Pancreas (tissue), 10 donors: ENCODE results near the gene CMTR2. TPM values are rescaled to one million over a fixed set of nuclear protein-coding genes. Genes with fewer than 3 reads are reported as not detected.

Experiments
- ATAC-seq, 4 donors: fragments of 200-7000 bp; cut with Tn5 transposase; one replicate each; pipeline versions ENCODE4 v1.8.0 to v1.9.1; 2020; ENCODE audit warnings: mild to moderate bottlenecking in 4 of 4, moderate library complexity in 4 of 4
- DNase-seq, 6 donors: peaks; one replicate each; pipeline ENCODE4 v3.0.0-alpha.2; 2020
- FAIRE-seq: peaks from 2 replicates; lab custom pipeline; 2012; peaks lifted over from hg19 to GRCh38; lab: Jason Lieb, UNC
- H3K27ac ChIP-seq, 4 donors: fragments of 200-600 bp; sonication (generic); 1 replicate in 3 of 4; 2 replicates in 1 of 4; pipeline versions ENCODE4 v1.5.0 to v1.8.0; 2020
- H3K27me3 ChIP-seq, 4 donors: fragments of 200-600 bp; one replicate each; pipeline ENCODE4 v1.8.0; 2021
- H3K36me3 ChIP-seq, 3 donors: fragments of 200-600 bp; sonication (generic) in 1 of 3; one replicate each; pipeline versions ENCODE4 v1.5.0 to v1.8.0; 2020 to 2021
- H3K4me1 ChIP-seq, 3 donors: fragments of 200-600 bp; one replicate each; pipeline ENCODE4 v1.8.0; 2021
- H3K4me3 ChIP-seq, 4 donors: fragments of 200-600 bp; sonication (generic) in 2 of 4; one replicate each; pipeline versions ENCODE4 v1.5.0 to v1.8.0; 2020 to 2021
- H3K9me3 ChIP-seq, 4 donors: fragments of 200-600 bp; one replicate each; pipeline ENCODE4 v1.8.0; 2021
- WGBS, 2 donors: extraction: QIAGEN DNeasy Blood & Tissue Kit; methylation state at CpG; one replicate each; pipeline ENCODE4 v1.1.7; 2013; 5-methylcytosine and 5-hydroxymethylcytosine counted together
- intact Hi-C, 3 donors: fragments of 100-400 bp; cut with DNase I; formaldehyde crosslinking; loops; one replicate each; pipeline versions ENCODE4 v1.11.1 to v1.14.2; 2022
- polyA plus RNA-seq, 2 donors: library from polyadenylated mRNA; stranded (reverse); fragments of 200-250 nt; gene quantifications; one replicate each; pipeline ENCODE4 v1.2.3, GENCODE V29; 2013
- total RNA-seq, 6 donors: library from RNA; stranded (reverse); fragmentation: NEBNext Ultra II Directional in 4 of 6; extraction: Animal tissue kit (Norgen Biotek cat#: 25700) in 4 of 6; gene quantifications; one replicate each; pipeline versions ENCODE4 v1.2.1 to v1.2.4, GENCODE V29; 2021 to 2023
- TF ChIP-seq, protein P1 (sequence below), 4 donors: fragments of 200-600 bp; sonication (generic) in 3 of 4; IDR thresholded peaks; one replicate each; pipeline versions ENCODE4 v1.5.0 to v1.8.0; 2021; ENCODE audit warnings: antibody characterized with exemption in 4 of 4
- donor health status: healthy with polysubstance abuse.
- donor health status: DM: no; HTN: no; CAD: no; lungs with moderate emphysema.
- donor health status: DM: no; HTN: no; CAD: no.
- donor health status: control.
- donor health status: control.
- donor health status: Bipolar disorder and iron deficiency.
- donor health status: DM: yes; HTN: yes; CAD: no.
- donor health status: DM: no; HTN: no; CAD: no.
- donor health status: DM: no; HTN: no; CAD: no.
- donor health status: DM: yes; HTN: yes; CAD: no.

Gene CMTR2
- total and polyA plus RNA-seq, 8 donors: 5.1 to 12.0 (median 7.0) TPM

DNA sequence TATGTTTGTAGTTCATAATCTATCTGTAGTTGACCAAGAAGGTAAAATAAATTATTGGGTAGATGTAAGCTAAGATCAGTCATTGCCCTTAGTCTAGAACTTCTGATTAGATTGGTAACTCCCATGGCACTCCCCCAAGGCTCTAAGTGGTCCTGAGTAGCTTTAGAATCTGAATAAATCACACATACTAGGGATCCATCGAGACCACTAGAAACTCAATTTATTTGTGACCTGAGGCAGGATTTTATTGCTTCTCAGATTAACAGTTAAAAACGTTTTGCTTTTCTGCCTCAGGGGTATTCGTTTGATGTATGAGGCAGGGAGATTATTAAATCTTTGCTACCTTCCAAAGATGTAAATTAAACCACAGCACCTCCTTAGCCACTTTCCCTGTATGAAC is 24.9 kb downstream of the CMTR2 start:
- FAIRE-seq (no peak), DNase-seq (no peak), ATAC-seq (no peak)
- intact Hi-C loops: no loop called here
- TF ChIP-seq, protein P1, sequence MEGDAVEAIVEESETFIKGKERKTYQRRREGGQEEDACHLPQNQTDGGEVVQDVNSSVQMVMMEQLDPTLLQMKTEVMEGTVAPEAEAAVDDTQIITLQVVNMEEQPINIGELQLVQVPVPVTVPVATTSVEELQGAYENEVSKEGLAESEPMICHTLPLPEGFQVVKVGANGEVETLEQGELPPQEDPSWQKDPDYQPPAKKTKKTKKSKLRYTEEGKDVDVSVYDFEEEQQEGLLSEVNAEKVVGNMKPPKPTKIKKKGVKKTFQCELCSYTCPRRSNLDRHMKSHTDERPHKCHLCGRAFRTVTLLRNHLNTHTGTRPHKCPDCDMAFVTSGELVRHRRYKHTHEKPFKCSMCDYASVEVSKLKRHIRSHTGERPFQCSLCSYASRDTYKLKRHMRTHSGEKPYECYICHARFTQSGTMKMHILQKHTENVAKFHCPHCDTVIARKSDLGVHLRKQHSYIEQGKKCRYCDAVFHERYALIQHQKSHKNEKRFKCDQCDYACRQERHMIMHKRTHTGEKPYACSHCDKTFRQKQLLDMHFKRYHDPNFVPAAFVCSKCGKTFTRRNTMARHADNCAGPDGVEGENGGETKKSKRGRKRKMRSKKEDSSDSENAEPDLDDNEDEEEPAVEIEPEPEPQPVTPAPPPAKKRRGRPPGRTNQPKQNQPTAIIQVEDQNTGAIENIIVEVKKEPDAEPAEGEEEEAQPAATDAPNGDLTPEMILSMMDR (IDR thresholded peaks at IDR 0.05): no peak
- Histone ChIP-seq H3K4me1 (no peaks in the 10 kb centered on the region), H3K27ac (no peak overlapping the region), H3K9me3 (no peaks in the 10 kb centered on the region), H3K36me3 (no peaks in the 10 kb centered on the region), H3K4me3 (no peak overlapping the region), H3K27me3 (no peaks in the 10 kb centered on the region)
- WGBS, 2 donors: 38 to 42% methylated on average over 3 of the region's 3 CpGs

GRCh38 chr16:71263582-71263981 is 25.6 kb downstream of the CMTR2 start:
- no peak overlapping the region for H3K4me3 ChIP-seq
- H3K27ac ChIP-seq: no peak overlapping the region
- no peaks in the 10 kb centered on the region for H3K4me1 ChIP-seq
- no peak for ATAC-seq
- no peak for DNase-seq
- no peak for FAIRE-seq
- WGBS, 2 donors: 67 to 73% methylated on average over 3 of the region's 3 CpGs
- TF ChIP-seq, protein P1 (IDR thresholded peaks at IDR 0.05): no peak
- H3K27me3 ChIP-seq: no peaks in the 10 kb centered on the region
- H3K9me3 ChIP-seq: no peaks in the 10 kb centered on the region
- H3K36me3 ChIP-seq: no peaks in the 10 kb centered on the region
- intact Hi-C loops: no loop called here

DNA sequence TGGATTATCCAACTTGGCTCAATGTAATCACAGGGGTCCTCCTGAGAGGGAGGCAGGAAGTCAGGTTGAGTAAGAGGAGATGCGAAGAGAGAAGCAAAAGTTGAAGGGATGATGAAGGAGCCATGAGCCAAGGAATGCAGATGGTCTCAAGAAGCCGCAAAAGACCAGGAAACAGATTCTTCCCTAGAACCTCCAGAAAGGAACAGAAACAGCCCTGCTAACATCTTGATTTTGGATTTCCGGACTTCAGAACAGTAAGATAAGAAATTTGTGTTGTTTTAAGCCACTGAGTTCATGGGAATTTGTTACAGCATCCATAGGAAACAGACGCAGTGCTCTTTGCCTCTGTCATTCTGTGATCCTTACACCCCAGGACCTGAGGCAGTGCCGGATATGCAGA is 26.8 kb downstream of the CMTR2 start:
- ATAC-seq (no peak), FAIRE-seq (no peak), DNase-seq (no peak)
- H3K27ac ChIP-seq: no peak overlapping the region
- H3K36me3 ChIP-seq: no peaks in the 10 kb centered on the region
- no peaks in the 10 kb centered on the region for H3K27me3 ChIP-seq
- H3K9me3 ChIP-seq: no peaks in the 10 kb centered on the region
- no peak overlapping the region for H3K4me3 ChIP-seq
- H3K4me1 ChIP-seq: no peaks in the 10 kb centered on the region
- 77 to 79% methylated on average over 5 of the region's 5 CpGs for WGBS, 2 donors
- intact Hi-C loops: no loop called here
- TF ChIP-seq, protein P1 (IDR thresholded peaks at IDR 0.05): no peak

GRCh38 chr16:71260995-71261394 is 28.2 kb downstream of the CMTR2 start:
- Histone ChIP-seq H3K9me3 (no peaks in the 10 kb centered on the region), H3K27ac (no peak overlapping the region), H3K36me3 (no peaks in the 10 kb centered on the region), H3K27me3 (no peaks in the 10 kb centered on the region), H3K4me3 (no peak overlapping the region), H3K4me1 (no peaks in the 10 kb centered on the region)
- TF ChIP-seq, protein P1 (IDR thresholded peaks at IDR 0.05): no peak
- ATAC-seq (no peak), DNase-seq (no peak), FAIRE-seq (no peak)
- intact Hi-C loops: no loop called here

GRCh38 chr16:71259086-71259485 is 30.1 kb downstream of the CMTR2 start:
- FAIRE-seq (no peak), ATAC-seq (no peak), DNase-seq (no peak)
- 78 to 82% methylated on average over 5 of the region's 5 CpGs for WGBS, 2 donors
- no peaks in the 10 kb centered on the region for H3K36me3 ChIP-seq
- no peaks in the 10 kb centered on the region for H3K4me1 ChIP-seq
- TF ChIP-seq, protein P1 (IDR thresholded peaks at IDR 0.05): no peak
- intact Hi-C loops: no loop called here
- H3K9me3 ChIP-seq: no peaks in the 10 kb centered on the region
- no peak overlapping the region for H3K4me3 ChIP-seq
- no peaks in the 10 kb centered on the region for H3K27me3 ChIP-seq
- H3K27ac ChIP-seq: no peak overlapping the region
